Activated naive CD8-positive, alpha-beta T cell treated with anti-CD3 and anti-CD28 coated beads, Interleukin-2, amount 10 ng/mL, durations not matched to agents 7 days and 5 days (primary cell): ENCODE measurements around the gene RCBTB1. TPM values are rescaled to one million over a fixed set of nuclear protein-coding genes. Genes with fewer than 3 reads are reported as not detected.

ENCODE experiments used
- ATAC-seq: fragments of 150-1000 bp; cut with Tn5 transposase; one replicate; pipeline ENCODE4 v1.10.0; 2021; ENCODE audit warnings: low read depth, moderate library complexity
- POLR2A ChIA-PET: fragments of 350-600 bp; sonication (Branson Sonifier 250); formaldehyde crosslinking; loops from one replicate; lab custom pipeline; 2021; ENCODE audit warnings: antibody characterized with exemption; lab: Charles Lee
- DNase-seq: peaks from one replicate; pipeline ENCODE4 v3.0.0; 2021
- H3K27ac Mint-ChIP-seq: one replicate; pipeline ENCODE4 v1.8.0; 2022; ENCODE audit warnings: mild to moderate bottlenecking, mixed read lengths
- H3K27me3 Mint-ChIP-seq: one replicate; pipeline ENCODE4 v1.8.0; 2022; ENCODE audit warnings: mild to moderate bottlenecking, moderate library complexity, mixed read lengths
- H3K36me3 Mint-ChIP-seq: one replicate; pipeline ENCODE4 v1.8.0; 2021; ENCODE audit warnings: mild to moderate bottlenecking, mixed read lengths
- H3K4me1 Mint-ChIP-seq: one replicate; pipeline ENCODE4 v1.8.0; 2021; ENCODE audit warnings: mixed read lengths
- H3K4me3 Mint-ChIP-seq: one replicate; pipeline ENCODE4 v1.8.0; 2022; ENCODE audit warnings: mild to moderate bottlenecking, moderate library complexity, mixed read lengths
- H3K9me3 Mint-ChIP-seq: one replicate; pipeline ENCODE4 v1.8.0; 2021; ENCODE audit warnings: mixed read lengths
- total RNA-seq, 2 experiments: library from RNA; stranded (reverse); gene quantifications; one replicate each; pipeline ENCODE4 v1.2.3, GENCODE V29; 2021

Gene RCBTB1
- total RNA-seq, 2 experiments from 2014 or later: 18.9 to 20.6 TPM

- Mint-ChIP-seq H3K27ac (no peak overlapping the region), H3K4me3 (no peak overlapping the region), H3K36me3 (peaks cover 33% of the 10 kb centered on the region), H3K9me3 (no peaks in the 10 kb centered on the region), H3K4me1 (peaks cover 4% of the 10 kb centered on the region), H3K27me3 (no peaks in the 10 kb centered on the region)
- ATAC-seq: no peak
- DNase-seq: no peak
- POLR2A ChIA-PET: interaction anchor here (0.6 kb wide), 1 partner anchor 39 kb away, joined by 3 read pairs; no protein-coding TSS in a partner anchor
Measured at GRCh38 chr13:49563516-49563915, 21.8 kb downstream of the RCBTB1 start.

- no peaks in the 10 kb centered on the region for H3K27me3 Mint-ChIP-seq
- peaks cover 30% of the 10 kb centered on the region for H3K36me3 Mint-ChIP-seq
- H3K27ac Mint-ChIP-seq: no peak overlapping the region
- H3K4me1 Mint-ChIP-seq: peaks cover 4% of the 10 kb centered on the region
- H3K4me3 Mint-ChIP-seq: no peak overlapping the region
- no peak for ATAC-seq
- H3K9me3 Mint-ChIP-seq: no peaks in the 10 kb centered on the region
- DNase-seq: no peak
- POLR2A ChIA-PET: no interaction called here
Measured at GRCh38 chr13:49561062-49561410, 24.3 kb downstream of the RCBTB1 start.

GRCh38 chr13:49560270-49561061 is 24.9 kb downstream of the RCBTB1 start:
- H3K27ac Mint-ChIP-seq: no peak overlapping the region
- DNase-seq: no peak
- H3K4me1 Mint-ChIP-seq: peaks cover 4% of the 10 kb centered on the region
- no peaks in the 10 kb centered on the region for H3K27me3 Mint-ChIP-seq
- ATAC-seq: no peak
- peaks cover 28% of the 10 kb centered on the region for H3K36me3 Mint-ChIP-seq
- POLR2A ChIA-PET: interaction anchor here (0.5 kb wide), 1 partner anchor 13 kb away, joined by 3 read pairs; no protein-coding TSS in a partner anchor
- H3K9me3 Mint-ChIP-seq: no peaks in the 10 kb centered on the region
- no peak overlapping the region for H3K4me3 Mint-ChIP-seq

- POLR2A ChIA-PET: no interaction called here
- no peaks in the 10 kb centered on the region for H3K27me3 Mint-ChIP-seq
Measured at GRCh38 chr13:49559006-49559405, 26.4 kb downstream of the RCBTB1 start.

GRCh38 chr13:49554387-49554786 is 31.0 kb downstream of the RCBTB1 start:
- H3K36me3 Mint-ChIP-seq: peaks cover 18% of the 10 kb centered on the region
- POLR2A ChIA-PET: no interaction called here
- ATAC-seq: no peak

More at GRCh38 chr13:49559006-49559405, 26.4 kb downstream of the RCBTB1 start:
- no peak overlapping the region for H3K4me3 Mint-ChIP-seq
- H3K4me1 Mint-ChIP-seq: peaks cover 4% of the 10 kb centered on the region
- H3K27ac Mint-ChIP-seq: no peak overlapping the region
- H3K9me3 Mint-ChIP-seq: no peaks in the 10 kb centered on the region
- no peak for DNase-seq
- ATAC-seq: no peak
- H3K36me3 Mint-ChIP-seq: peaks cover 27% of the 10 kb centered on the region

GRCh38 chr13:49553888-49554287 is 31.5 kb downstream of the RCBTB1 start:
- no peaks in the 10 kb centered on the region for H3K27me3 Mint-ChIP-seq
- H3K27ac Mint-ChIP-seq: no peak overlapping the region
- ATAC-seq: no peak
- DNase-seq: no peak
- no peak overlapping the region for H3K4me3 Mint-ChIP-seq
- peaks cover 2% of the 10 kb centered on the region for H3K4me1 Mint-ChIP-seq
- H3K9me3 Mint-ChIP-seq: no peaks in the 10 kb centered on the region
- H3K36me3 Mint-ChIP-seq: peaks cover 15% of the 10 kb centered on the region
- POLR2A ChIA-PET: no interaction called here

More at GRCh38 chr13:49554387-49554786, 31.0 kb downstream of the RCBTB1 start:
- no peak overlapping the region for H3K27ac Mint-ChIP-seq
- H3K27me3 Mint-ChIP-seq: no peaks in the 10 kb centered on the region
- H3K4me3 Mint-ChIP-seq: no peak overlapping the region
- H3K4me1 Mint-ChIP-seq: peaks cover 2% of the 10 kb centered on the region
- no peaks in the 10 kb centered on the region for H3K9me3 Mint-ChIP-seq
- DNase-seq: no peak

GRCh38 chr13:49550942-49551644 is 34.3 kb downstream of the RCBTB1 start:
- peaks cover 12% of the 10 kb centered on the region for H3K36me3 Mint-ChIP-seq
- POLR2A ChIA-PET: no interaction called here

GRCh38 chr13:49549289-49549688 is 36.1 kb downstream of the RCBTB1 start:
- no peak for DNase-seq
- ATAC-seq: no peak
- Mint-ChIP-seq H3K9me3 (no peaks in the 10 kb centered on the region), H3K27ac (no peak overlapping the region), H3K4me3 (no peak overlapping the region), H3K27me3 (no peaks in the 10 kb centered on the region), H3K36me3 (peaks cover 12% of the 10 kb centered on the region), H3K4me1 (peaks cover 2% of the 10 kb centered on the region)
- POLR2A ChIA-PET: interaction anchor here (0.9 kb wide), 1 partner anchor 38 kb away, joined by 3 read pairs; no protein-coding TSS in a partner anchor

More at GRCh38 chr13:49550942-49551644, 34.3 kb downstream of the RCBTB1 start:
- ATAC-seq (no peak), DNase-seq (no peak)
- H3K9me3 Mint-ChIP-seq: no peaks in the 10 kb centered on the region
- no peak overlapping the region for H3K27ac Mint-ChIP-seq
- no peak overlapping the region for H3K4me3 Mint-ChIP-seq
- peaks cover 2% of the 10 kb centered on the region for H3K4me1 Mint-ChIP-seq
- H3K27me3 Mint-ChIP-seq: no peaks in the 10 kb centered on the region

- Mint-ChIP-seq H3K27me3 (no peaks in the 10 kb centered on the region), H3K36me3 (peaks cover 10% of the 10 kb centered on the region), H3K27ac (no peak overlapping the region), H3K4me3 (no peak overlapping the region), H3K4me1 (peaks cover 2% of the 10 kb centered on the region), H3K9me3 (no peaks in the 10 kb centered on the region)
- POLR2A ChIA-PET: no interaction called here
- DNase-seq (no peak), ATAC-seq (no peak)
Measured at GRCh38 chr13:49546561-49546960, 38.8 kb downstream of the RCBTB1 start.

- ATAC-seq: no peak
- Mint-ChIP-seq H3K4me1 (peaks cover 6% of the 10 kb centered on the region), H3K9me3 (no peaks in the 10 kb centered on the region), H3K36me3 (peaks cover 12% of the 10 kb centered on the region), H3K27me3 (no peaks in the 10 kb centered on the region), H3K4me3 (no peak overlapping the region), H3K27ac (no peak overlapping the region)
- POLR2A ChIA-PET: no interaction called here
- DNase-seq: no peak
Measured at GRCh38 chr13:49545661-49546060, 39.7 kb downstream of the RCBTB1 start.

- H3K27ac Mint-ChIP-seq: no peak overlapping the region
- DNase-seq (no peak), ATAC-seq (no peak)
- POLR2A ChIA-PET: no interaction called here
- no peaks in the 10 kb centered on the region for H3K9me3 Mint-ChIP-seq
- H3K4me3 Mint-ChIP-seq: no peak overlapping the region
- peaks cover 21% of the 10 kb centered on the region for H3K4me1 Mint-ChIP-seq
- no peaks in the 10 kb centered on the region for H3K27me3 Mint-ChIP-seq
- peaks cover 17% of the 10 kb centered on the region for H3K36me3 Mint-ChIP-seq
Measured at GRCh38 chr13:49543656-49544055, 41.7 kb downstream of the RCBTB1 start.

GRCh38 chr13:49540552-49540951 is 44.8 kb downstream of the RCBTB1 start:
- H3K27ac Mint-ChIP-seq: peak overlapping the region; percentile 88
- H3K4me3 Mint-ChIP-seq: peak overlapping the region; percentile 76
- peaks cover 28% of the 10 kb centered on the region for H3K36me3 Mint-ChIP-seq
- ATAC-seq: peak; percentile 63
- POLR2A ChIA-PET: interaction anchor here (1.0 to 2.0 kb wide), 4 partner anchors 26 to 96 kb away, joined by 3 to 16 read pairs (median 10); partner anchors contain the start of genes CAB39L, PHF11, RCBTB1 and SETDB2
- H3K9me3 Mint-ChIP-seq: no peaks in the 10 kb centered on the region
- no peak for DNase-seq
- H3K27me3 Mint-ChIP-seq: no peaks in the 10 kb centered on the region
- H3K4me1 Mint-ChIP-seq: peaks cover 20% of the 10 kb centered on the region

GRCh38 chr13:49539746-49540145 is 45.6 kb downstream of the RCBTB1 start:
- POLR2A ChIA-PET: interaction anchor here (0.6 to 2.0 kb wide), 5 partner anchors 27 to 117 kb away, joined by 3 to 16 read pairs (median 6); partner anchors contain the start of genes CAB39L, PHF11, RCBTB1 and SETDB2
- Mint-ChIP-seq H3K27me3 (no peaks in the 10 kb centered on the region), H3K4me1 (peaks cover 20% of the 10 kb centered on the region), H3K9me3 (no peaks in the 10 kb centered on the region), H3K4me3 (peak overlapping the region; percentile 76), H3K36me3 (peaks cover 28% of the 10 kb centered on the region), H3K27ac (peak overlapping the region; percentile 88)
- no peak for DNase-seq
- ATAC-seq: no peak
